Neural cell (in vitro differentiated cells): ENCODE data around the gene TMEM14B. TPM values are rescaled to one million over a fixed set of nuclear protein-coding genes. Genes with fewer than 3 reads are reported as not detected.

ENCODE experiments used
- H2AFZ ChIP-seq: fragments of 200-600, 300-800 bp; sonication (generic), shearing (Covaris generic); 2 replicates; pipeline ENCODE4 v1.6.0; 2014; ENCODE audit warnings: low read depth, mild to moderate bottlenecking, antibody characterized with exemption, low read length, moderate library complexity
- H3F3A ChIP-seq: fragments of 200-600 bp; shearing (Covaris generic); 2 replicates; pipeline ENCODE4 v1.6.1; 2016; ENCODE audit warnings: mild to moderate bottlenecking, moderate library complexity, mixed read lengths, antibody characterized with exemption, low read length; ENCODE audit not compliant: insufficient read depth, poor library complexity, severe bottlenecking
- H3K27ac ChIP-seq: fragments of 200-600, 300-800 bp; sonication (generic), shearing (Covaris generic); 2 replicates; pipeline ENCODE4 v1.5.1; 2014; ENCODE audit warnings: mild to moderate bottlenecking, low read length, moderate library complexity
- H3K27me3 ChIP-seq: fragments of 300-800, 200-600 bp; sonication (generic), shearing (Covaris generic); 2 replicates; pipeline ENCODE4 v1.6.0; 2014; ENCODE audit warnings: mild to moderate bottlenecking, low read depth, low read length, moderate library complexity; ENCODE audit not compliant: insufficient read depth
- H3K36me3 ChIP-seq: fragments of 300-800, 200-600 bp; sonication (generic), shearing (Covaris generic); 2 replicates; pipeline ENCODE4 v1.5.1; 2014; ENCODE audit warnings: mild to moderate bottlenecking, antibody characterized with exemption, low read length, moderate library complexity; ENCODE audit not compliant: insufficient read depth
- H3K4me2 ChIP-seq: fragments of 300-800, 200-600 bp; sonication (generic), shearing (Covaris generic); 2 replicates; pipeline ENCODE4 v1.6.0; 2014; ENCODE audit warnings: mild to moderate bottlenecking, low read length
- H3K4me3 ChIP-seq: fragments of 300-800, 200-600 bp; sonication (generic), shearing (Covaris generic); 2 replicates; pipeline ENCODE4 v1.5.1; 2014; ENCODE audit warnings: mild to moderate bottlenecking, low read length, moderate library complexity
- H3K79me2 ChIP-seq: fragments of 200-600 bp; shearing (Covaris generic); replicated peaks from 2 replicates; pipeline ENCODE4 v1.6.0; 2014; ENCODE audit warnings: mild to moderate bottlenecking, low read length, moderate library complexity; ENCODE audit not compliant: insufficient read depth
- H3K9ac ChIP-seq: fragments of 300-800, 200-600 bp; sonication (generic), shearing (Covaris generic); 2 replicates; pipeline ENCODE4 v1.6.1; 2016; ENCODE audit warnings: mild to moderate bottlenecking, low read length, mixed read lengths
- H3K9me2 ChIP-seq: fragments of 200-600 bp; shearing (Covaris generic); 2 replicates; pipeline ENCODE4 v1.6.1; 2016; ENCODE audit warnings: mild to moderate bottlenecking, low read length, mixed read lengths; ENCODE audit not compliant: insufficient read depth
- H3K9me3 ChIP-seq: fragments of 200-600, 300-800 bp; sonication (generic), shearing (Covaris generic); 2 replicates; pipeline ENCODE4 v1.6.1; 2016; ENCODE audit warnings: mild to moderate bottlenecking, mixed run types, low read length, moderate library complexity, mixed read lengths
- H4K20me1 ChIP-seq: fragments of 200-600 bp; shearing (Covaris generic); 2 replicates; pipeline ENCODE4 v1.6.1; 2016; ENCODE audit warnings: mild to moderate bottlenecking, mixed run types; ENCODE audit not compliant: insufficient read depth
- EP300 ChIP-seq: fragments of 450-650 bp; conservative IDR thresholded peaks from 2 replicates; pipeline ENCODE4 v1.6.1; 2014; ENCODE audit warnings: antibody characterized with exemption, mild to moderate bottlenecking, moderate library complexity; ENCODE audit not compliant: poor library complexity, severe bottlenecking
- EZH2 ChIP-seq: fragments of 200-600, 300-800 bp; shearing (Covaris generic), sonication (generic); IDR thresholded peaks from 2 replicates; pipeline ENCODE4 v1.6.1; 2014; ENCODE audit warnings: antibody characterized with exemption, low read length, borderline replicate concordance, mild to moderate bottlenecking; ENCODE audit not compliant: insufficient read depth, poor library complexity, severe bottlenecking
- MXI1 ChIP-seq: fragments of 450-650 bp; conservative IDR thresholded peaks from 2 replicates; pipeline ENCODE4 v1.6.1; 2014; ENCODE audit warnings: antibody characterized with exemption, mild to moderate bottlenecking; ENCODE audit not compliant: poor library complexity, severe bottlenecking
- POLR2AphosphoS5 ChIP-seq: IDR thresholded peaks from 2 replicates; pipeline ENCODE4 v1.6.1; 2012
- RAD21 ChIP-seq: fragments of 450-650 bp; conservative IDR thresholded peaks from 2 replicates; pipeline ENCODE4 v1.6.1; 2014; ENCODE audit warnings: antibody characterized with exemption, mild to moderate bottlenecking, moderate library complexity
- SMC3 ChIP-seq: fragments of 450-650 bp; conservative IDR thresholded peaks from 2 replicates; pipeline ENCODE4 v1.6.1; 2014; ENCODE audit warnings: antibody characterized with exemption, mild to moderate bottlenecking, moderate library complexity; ENCODE audit not compliant: poor library complexity
- TAF1 ChIP-seq: IDR thresholded peaks from 2 replicates; pipeline ENCODE4 v1.6.1; 2012; ENCODE audit warnings: low read depth
- polyA plus RNA-seq: library from polyadenylated mRNA; depleted of rRNA; stranded (reverse); fragments of >200 nt; gene quantifications from 2 replicates; pipeline ENCODE4 v1.2.3, GENCODE V29; 2014
- TF ChIP-seq, protein P1 (sequence below): fragments of 450-650 bp; IDR thresholded peaks from 2 replicates; pipeline ENCODE4 v1.5.1; 2014; ENCODE audit warnings: antibody characterized with exemption, mild to moderate bottlenecking, moderate library complexity; ENCODE audit not compliant: poor library complexity, severe bottlenecking
- TF ChIP-seq, protein P2 (sequence below): IDR thresholded peaks from 2 replicates; pipeline ENCODE4 v1.6.1; 2012; ENCODE audit warnings: borderline replicate concordance

Gene TMEM14B
- polyA plus RNA-seq, 1 donor from 2014 or later: 182 TPM

DNA sequence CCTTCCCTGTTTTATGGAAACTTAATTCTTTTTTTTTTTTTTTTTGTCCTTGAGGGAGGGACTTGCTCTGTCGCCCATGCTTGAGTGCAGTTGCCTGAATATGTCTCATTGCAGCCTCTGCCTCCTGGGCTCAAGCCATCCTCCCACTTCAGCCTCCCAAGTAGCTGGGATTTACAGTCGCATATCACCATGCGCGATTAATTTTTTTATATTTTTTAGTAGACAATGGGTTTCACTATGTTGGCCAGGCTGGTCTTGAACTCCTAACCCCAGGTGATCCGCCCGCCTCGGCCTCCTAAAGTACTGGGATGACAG is 24.1 kb upstream of the TMEM14B start:
- Histone ChIP-seq H2AFZ (peak overlapping the region; percentile 89), H3K9me2 (no peaks in the 10 kb centered on the region), H4K20me1 (no peaks in the 10 kb centered on the region), H3K4me2 (peak overlapping the region; percentile 61), H3K79me2 (peaks cover 10% of the 10 kb centered on the region), H3K27me3 (no peaks in the 10 kb centered on the region), H3K9me3 (no peaks in the 10 kb centered on the region), H3K27ac (peak overlapping the region; percentile 56), H3K9ac (peak overlapping the region; percentile 75), H3K4me3 (peak overlapping the region; percentile 82), H3F3A (no peaks in the 10 kb centered on the region), H3K36me3 (no peaks in the 10 kb centered on the region)
- TF ChIP-seq SMC3: no peak
- TF ChIP-seq EP300: no peak
- TF ChIP-seq RAD21: no peak
- no peak for TF ChIP-seq MXI1
- no peak for TF ChIP-seq EZH2
- no peak for TF ChIP-seq TAF1
- TF ChIP-seq POLR2AphosphoS5: no peak
- TF ChIP-seq, protein P1, sequence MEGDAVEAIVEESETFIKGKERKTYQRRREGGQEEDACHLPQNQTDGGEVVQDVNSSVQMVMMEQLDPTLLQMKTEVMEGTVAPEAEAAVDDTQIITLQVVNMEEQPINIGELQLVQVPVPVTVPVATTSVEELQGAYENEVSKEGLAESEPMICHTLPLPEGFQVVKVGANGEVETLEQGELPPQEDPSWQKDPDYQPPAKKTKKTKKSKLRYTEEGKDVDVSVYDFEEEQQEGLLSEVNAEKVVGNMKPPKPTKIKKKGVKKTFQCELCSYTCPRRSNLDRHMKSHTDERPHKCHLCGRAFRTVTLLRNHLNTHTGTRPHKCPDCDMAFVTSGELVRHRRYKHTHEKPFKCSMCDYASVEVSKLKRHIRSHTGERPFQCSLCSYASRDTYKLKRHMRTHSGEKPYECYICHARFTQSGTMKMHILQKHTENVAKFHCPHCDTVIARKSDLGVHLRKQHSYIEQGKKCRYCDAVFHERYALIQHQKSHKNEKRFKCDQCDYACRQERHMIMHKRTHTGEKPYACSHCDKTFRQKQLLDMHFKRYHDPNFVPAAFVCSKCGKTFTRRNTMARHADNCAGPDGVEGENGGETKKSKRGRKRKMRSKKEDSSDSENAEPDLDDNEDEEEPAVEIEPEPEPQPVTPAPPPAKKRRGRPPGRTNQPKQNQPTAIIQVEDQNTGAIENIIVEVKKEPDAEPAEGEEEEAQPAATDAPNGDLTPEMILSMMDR: no peak
- TF ChIP-seq, protein P2, sequence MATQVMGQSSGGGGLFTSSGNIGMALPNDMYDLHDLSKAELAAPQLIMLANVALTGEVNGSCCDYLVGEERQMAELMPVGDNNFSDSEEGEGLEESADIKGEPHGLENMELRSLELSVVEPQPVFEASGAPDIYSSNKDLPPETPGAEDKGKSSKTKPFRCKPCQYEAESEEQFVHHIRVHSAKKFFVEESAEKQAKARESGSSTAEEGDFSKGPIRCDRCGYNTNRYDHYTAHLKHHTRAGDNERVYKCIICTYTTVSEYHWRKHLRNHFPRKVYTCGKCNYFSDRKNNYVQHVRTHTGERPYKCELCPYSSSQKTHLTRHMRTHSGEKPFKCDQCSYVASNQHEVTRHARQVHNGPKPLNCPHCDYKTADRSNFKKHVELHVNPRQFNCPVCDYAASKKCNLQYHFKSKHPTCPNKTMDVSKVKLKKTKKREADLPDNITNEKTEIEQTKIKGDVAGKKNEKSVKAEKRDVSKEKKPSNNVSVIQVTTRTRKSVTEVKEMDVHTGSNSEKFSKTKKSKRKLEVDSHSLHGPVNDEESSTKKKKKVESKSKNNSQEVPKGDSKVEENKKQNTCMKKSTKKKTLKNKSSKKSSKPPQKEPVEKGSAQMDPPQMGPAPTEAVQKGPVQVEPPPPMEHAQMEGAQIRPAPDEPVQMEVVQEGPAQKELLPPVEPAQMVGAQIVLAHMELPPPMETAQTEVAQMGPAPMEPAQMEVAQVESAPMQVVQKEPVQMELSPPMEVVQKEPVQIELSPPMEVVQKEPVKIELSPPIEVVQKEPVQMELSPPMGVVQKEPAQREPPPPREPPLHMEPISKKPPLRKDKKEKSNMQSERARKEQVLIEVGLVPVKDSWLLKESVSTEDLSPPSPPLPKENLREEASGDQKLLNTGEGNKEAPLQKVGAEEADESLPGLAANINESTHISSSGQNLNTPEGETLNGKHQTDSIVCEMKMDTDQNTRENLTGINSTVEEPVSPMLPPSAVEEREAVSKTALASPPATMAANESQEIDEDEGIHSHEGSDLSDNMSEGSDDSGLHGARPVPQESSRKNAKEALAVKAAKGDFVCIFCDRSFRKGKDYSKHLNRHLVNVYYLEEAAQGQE: no peak

DNA sequence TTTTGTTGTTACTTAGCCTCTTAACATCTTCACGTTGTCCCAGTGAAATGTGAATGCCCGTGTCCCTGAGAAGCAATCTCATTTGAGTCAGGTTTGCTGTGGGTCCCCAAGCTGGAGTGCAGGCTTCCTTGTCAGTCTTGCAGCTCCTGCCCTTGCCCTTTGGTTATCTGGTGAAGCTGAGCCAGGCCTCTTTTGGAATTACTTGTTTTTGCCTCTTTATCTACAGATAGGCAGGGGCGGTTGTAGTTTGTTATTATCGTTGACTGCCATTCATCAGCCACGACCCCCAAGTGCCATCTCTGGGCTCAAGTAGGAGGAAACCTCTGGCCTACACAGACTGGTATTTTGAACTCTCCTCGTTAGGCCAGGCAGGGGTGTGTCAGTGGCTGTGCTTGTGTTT is 22.6 kb upstream of the TMEM14B start:
- Histone ChIP-seq H3K27me3 (no peaks in the 10 kb centered on the region), H4K20me1 (no peaks in the 10 kb centered on the region), H3K4me2 (no peak overlapping the region), H3F3A (no peaks in the 10 kb centered on the region), H3K9ac (no peak overlapping the region), H3K9me3 (no peaks in the 10 kb centered on the region), H2AFZ (no peak overlapping the region), H3K27ac (no peak overlapping the region), H3K9me2 (no peaks in the 10 kb centered on the region), H3K4me3 (no peak overlapping the region), H3K79me2 (peaks cover 10% of the 10 kb centered on the region), H3K36me3 (no peaks in the 10 kb centered on the region)
- no peak for TF ChIP-seq EZH2
- TF ChIP-seq RAD21: no peak
- TF ChIP-seq MXI1: no peak
- TF ChIP-seq TAF1: no peak
- no peak for TF ChIP-seq POLR2AphosphoS5

DNA sequence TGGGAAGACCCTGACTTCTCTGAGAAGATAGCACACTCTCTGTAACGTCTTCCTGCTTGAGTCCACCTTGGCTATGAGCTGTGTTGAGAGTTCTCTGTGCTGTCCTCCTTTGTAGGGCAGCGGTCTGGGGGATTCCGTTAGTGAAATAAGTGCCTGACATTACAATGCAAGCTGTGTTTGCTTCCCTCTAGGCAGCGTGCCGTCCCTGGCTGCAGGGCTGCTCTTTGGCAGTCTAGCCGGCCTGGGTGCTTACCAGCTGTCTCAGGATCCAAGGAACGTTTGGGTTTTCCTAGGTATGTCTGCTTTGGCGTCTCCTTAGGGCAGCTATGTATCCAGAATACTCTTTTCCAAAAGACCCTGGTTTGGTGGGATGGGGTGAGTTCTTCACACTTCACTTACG is 21.9 kb upstream of the TMEM14B start:
- Histone ChIP-seq H3K27ac (no peak overlapping the region), H3K9ac (no peak overlapping the region), H3K9me3 (no peaks in the 10 kb centered on the region), H3K4me3 (no peak overlapping the region), H3K4me2 (no peak overlapping the region), H3F3A (no peaks in the 10 kb centered on the region), H2AFZ (no peak overlapping the region), H4K20me1 (no peaks in the 10 kb centered on the region), H3K27me3 (no peaks in the 10 kb centered on the region), H3K9me2 (no peaks in the 10 kb centered on the region), H3K36me3 (no peaks in the 10 kb centered on the region), H3K79me2 (peaks cover 10% of the 10 kb centered on the region)
- TF ChIP-seq MXI1 (no peak), TAF1 (no peak), SMC3 (no peak), POLR2AphosphoS5 (no peak), RAD21 (no peak), EP300 (no peak), EZH2 (no peak)
- TF ChIP-seq, protein P1: no peak
- TF ChIP-seq, protein P2: no peak
